ENCODE measurements around the gene MAPT. TPM values are rescaled to one million over a fixed set of nuclear protein-coding genes. Genes with fewer than 3 reads are reported as not detected.

The MAPT gene
- total RNA-seq, 2 experiments from 2014 or later: 1.5 to 1.8 TPM

- Mint-ChIP-seq H3K27me3 (no peaks in the 10 kb centered on the region), H3K4me1 (ENCODE audit: low read depth) (no peaks in the 10 kb centered on the region), H3K36me3 (no peaks in the 10 kb centered on the region), H3K27ac (no peak overlapping the region), H3K4me3 (no peak overlapping the region), H3K9me3 (no peaks in the 10 kb centered on the region)
- intact Hi-C loops (cut with micrococcal nuclease): no loop called here
- no peak for DNase-seq
- ChIA-PET CTCF (interaction anchor here (0.6 to 0.9 kb wide), 2 partner anchors 26 to 947 kb away, joined by 3 read pairs; no protein-coding TSS in a partner anchor), POLR2A (interaction anchor here (0.6 kb wide), 1 partner anchor 50 kb away, joined by 5 read pairs; no protein-coding TSS in a partner anchor)
Measured at GRCh38 chr17:45994987-45995386, 100.6 kb downstream of the MAPT start.

GRCh38 chr17:45995627-45996270, 101.4 kb downstream of the MAPT start:
- intact Hi-C loops (cut with micrococcal nuclease): no loop called here
- POLR2A ChIA-PET: interaction anchor here (0.6 kb wide), 1 partner anchor 49 kb away, joined by 5 read pairs; no protein-coding TSS in a partner anchor
- Mint-ChIP-seq H3K4me1 (ENCODE audit: low read depth) (no peaks in the 10 kb centered on the region), H3K9me3 (no peaks in the 10 kb centered on the region), H3K27me3 (no peaks in the 10 kb centered on the region), H3K27ac (no peak overlapping the region), H3K4me3 (no peak overlapping the region), H3K36me3 (no peaks in the 10 kb centered on the region)
- CTCF ChIA-PET: interaction anchor here (0.9 kb wide), 1 partner anchor 25 kb away, joined by 3 read pairs; no protein-coding TSS in a partner anchor
- DNase-seq: no peak

GRCh38 chr17:45996282-45996937, 102.1 kb downstream of the MAPT start:
- Mint-ChIP-seq H3K4me3 (no peak overlapping the region), H3K4me1 (ENCODE audit: low read depth) (no peaks in the 10 kb centered on the region), H3K27me3 (no peaks in the 10 kb centered on the region), H3K36me3 (no peaks in the 10 kb centered on the region), H3K9me3 (no peaks in the 10 kb centered on the region), H3K27ac (no peak overlapping the region)
- ChIA-PET POLR2A (no interaction called here), CTCF (no interaction called here)
- intact Hi-C loops (cut with micrococcal nuclease): no loop called here
- DNase-seq: no peak

- Mint-ChIP-seq H3K36me3 (no peaks in the 10 kb centered on the region), H3K9me3 (no peaks in the 10 kb centered on the region), H3K4me1 (ENCODE audit: low read depth) (no peaks in the 10 kb centered on the region), H3K27me3 (no peaks in the 10 kb centered on the region), H3K4me3 (no peak overlapping the region), H3K27ac (no peak overlapping the region)
- POLR2A ChIA-PET: no interaction called here
- intact Hi-C loops (cut with micrococcal nuclease): no loop called here
- CTCF ChIA-PET: no interaction called here
- no peak for DNase-seq
Measured at GRCh38 chr17:45997166-45997565, 102.8 kb downstream of the MAPT start.

GRCh38 chr17:45997624-45998023, 103.3 kb downstream of the MAPT start:
- Mint-ChIP-seq H3K4me3 (no peak overlapping the region), H3K9me3 (no peaks in the 10 kb centered on the region), H3K4me1 (ENCODE audit: low read depth) (no peaks in the 10 kb centered on the region), H3K36me3 (no peaks in the 10 kb centered on the region), H3K27ac (no peak overlapping the region), H3K27me3 (no peaks in the 10 kb centered on the region)
- ChIA-PET CTCF (no interaction called here), POLR2A (no interaction called here)
- intact Hi-C loops (cut with micrococcal nuclease): no loop called here
- no peak for DNase-seq

DNA sequence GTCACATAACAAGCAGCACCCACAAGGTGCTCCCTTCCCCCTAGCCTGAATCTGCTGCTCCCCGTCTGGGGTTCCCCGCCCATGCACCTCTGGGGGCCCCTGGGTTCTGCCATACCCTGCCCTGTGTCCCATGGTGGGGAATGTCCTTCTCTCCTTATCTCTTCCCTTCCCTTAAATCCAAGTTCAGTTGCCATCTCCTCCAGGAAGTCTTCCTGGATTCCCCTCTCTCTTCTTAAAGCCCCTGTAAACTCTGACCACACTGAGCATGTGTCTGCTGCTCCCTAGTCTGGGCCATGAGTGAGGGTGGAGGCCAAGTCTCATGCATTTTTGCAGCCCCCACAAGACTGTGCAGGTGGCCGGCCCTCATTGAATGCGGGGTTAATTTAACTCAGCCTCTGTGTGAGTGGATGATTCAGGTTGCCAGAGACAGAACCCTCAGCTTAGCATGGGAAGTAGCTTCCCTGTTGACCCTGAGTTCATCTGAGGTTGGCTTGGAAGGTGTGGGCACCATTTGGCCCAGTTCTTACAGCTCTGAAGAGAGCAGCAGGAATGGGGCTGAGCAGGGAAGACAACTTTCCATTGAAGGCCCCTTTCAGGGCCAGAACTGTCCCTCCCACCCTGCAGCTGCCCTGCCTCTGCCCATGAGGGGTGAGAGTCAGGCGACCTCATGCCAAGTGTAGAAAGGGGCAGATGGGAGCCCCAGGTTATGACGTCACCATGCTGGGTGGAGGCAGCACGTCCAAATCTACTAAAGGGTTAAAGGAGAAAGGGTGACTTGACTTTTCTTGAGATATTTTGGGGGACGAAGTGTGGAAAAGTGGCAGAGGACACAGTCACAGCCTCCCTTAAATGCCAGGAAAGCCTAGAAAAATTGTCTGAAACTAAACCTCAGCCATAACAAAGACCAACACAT, 104.9 kb downstream of the MAPT start, which contains the start of gene STH:
STH (plus strand) TSS at position 264 of the 913 bp plus-strand sequence; CDS start at position 294, 30 bp downstream.
- Mint-ChIP-seq H3K4me1 (ENCODE audit: low read depth) (no peaks in the 10 kb centered on the region), H3K27me3 (no peaks in the 10 kb centered on the region), H3K9me3 (no peaks in the 10 kb centered on the region), H3K4me3 (no peak within 1 kb of the TSS), H3K36me3 (no peaks in the 10 kb centered on the region), H3K27ac (no peak within 1 kb of the TSS)
- no peak for DNase-seq
- intact Hi-C loops (cut with micrococcal nuclease): no loop called here
- ChIA-PET CTCF (interaction anchor here (1.0 to 7.0 kb wide), 3 partner anchors 210 to 288 kb away, joined by 3 to 50 read pairs (median 5); no protein-coding TSS in a partner anchor), POLR2A (no interaction called here)

GRCh38 chr17:45999900-46000290, 105.5 kb downstream of the MAPT start:
- intact Hi-C loops (cut with micrococcal nuclease): loop anchor here (5.0 kb wide), 1 partner anchor 192 kb away; the partner anchor contains the start of gene KANSL1
- CTCF ChIA-PET: interaction anchor here (2.0 to 7.0 kb wide), 2 partner anchors 212 to 287 kb away, joined by 5 to 50 read pairs; no protein-coding TSS in a partner anchor
- H3K27me3 Mint-ChIP-seq: no peaks in the 10 kb centered on the region
- no peaks in the 10 kb centered on the region for H3K36me3 Mint-ChIP-seq
- no peaks in the 10 kb centered on the region for H3K9me3 Mint-ChIP-seq
- no peak for DNase-seq
- POLR2A ChIA-PET: no interaction called here
- H3K27ac Mint-ChIP-seq: no peak overlapping the region
- no peaks in the 10 kb centered on the region for H3K4me1 Mint-ChIP-seq (ENCODE audit: low read depth)
- no peak overlapping the region for H3K4me3 Mint-ChIP-seq

DNA sequence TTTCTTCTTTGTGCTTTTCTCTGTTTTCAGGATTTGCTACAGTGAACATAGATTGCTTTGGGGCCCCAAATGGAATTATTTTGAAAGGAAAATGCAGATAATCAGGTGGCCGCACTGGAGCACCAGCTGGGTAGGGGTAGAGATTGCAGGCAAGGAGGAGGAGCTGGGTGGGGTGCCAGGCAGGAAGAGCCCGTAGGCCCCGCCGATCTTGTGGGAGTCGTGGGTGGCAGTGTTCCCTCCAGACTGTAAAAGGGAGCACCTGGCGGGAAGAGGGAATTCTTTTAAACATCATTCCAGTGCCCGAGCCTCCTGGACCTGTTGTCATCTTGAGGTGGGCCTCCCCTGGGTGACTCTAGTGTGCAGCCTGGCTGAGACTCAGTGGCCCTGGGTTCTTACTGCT, 105.9 kb downstream of the MAPT start:
- H3K4me3 Mint-ChIP-seq: no peak overlapping the region
- intact Hi-C loops (cut with micrococcal nuclease): loop anchor here (5.0 kb wide), 1 partner anchor 192 kb away; the partner anchor contains the start of gene KANSL1
- ChIA-PET CTCF (interaction anchor here (1.3 to 7.0 kb wide), 3 partner anchors 21 to 211 kb away, joined by 3 to 50 read pairs (median 22); no protein-coding TSS in a partner anchor), POLR2A (no interaction called here)
- no peaks in the 10 kb centered on the region for H3K4me1 Mint-ChIP-seq (ENCODE audit: low read depth)
- H3K36me3 Mint-ChIP-seq: no peaks in the 10 kb centered on the region
- no peak overlapping the region for H3K27ac Mint-ChIP-seq
- H3K27me3 Mint-ChIP-seq: no peaks in the 10 kb centered on the region
- no peaks in the 10 kb centered on the region for H3K9me3 Mint-ChIP-seq
- DNase-seq: no peak

- no peak for DNase-seq
- Mint-ChIP-seq H3K36me3 (no peaks in the 10 kb centered on the region), H3K27ac (no peak overlapping the region), H3K9me3 (peaks cover under 1% of the 10 kb centered on the region), H3K4me1 (ENCODE audit: low read depth) (no peaks in the 10 kb centered on the region), H3K27me3 (no peaks in the 10 kb centered on the region), H3K4me3 (no peak overlapping the region)
- POLR2A ChIA-PET: no interaction called here
- CTCF ChIA-PET: interaction anchor here (1.3 to 7.0 kb wide), 4 partner anchors 21 to 211 kb away, joined by 3 to 50 read pairs (median 13); no protein-coding TSS in a partner anchor
- intact Hi-C loops (cut with micrococcal nuclease): loop anchor here (5.0 kb wide), 1 partner anchor 192 kb away; the partner anchor contains the start of gene KANSL1
Measured at GRCh38 chr17:46000757-46001156, 106.4 kb downstream of the MAPT start.

DNA sequence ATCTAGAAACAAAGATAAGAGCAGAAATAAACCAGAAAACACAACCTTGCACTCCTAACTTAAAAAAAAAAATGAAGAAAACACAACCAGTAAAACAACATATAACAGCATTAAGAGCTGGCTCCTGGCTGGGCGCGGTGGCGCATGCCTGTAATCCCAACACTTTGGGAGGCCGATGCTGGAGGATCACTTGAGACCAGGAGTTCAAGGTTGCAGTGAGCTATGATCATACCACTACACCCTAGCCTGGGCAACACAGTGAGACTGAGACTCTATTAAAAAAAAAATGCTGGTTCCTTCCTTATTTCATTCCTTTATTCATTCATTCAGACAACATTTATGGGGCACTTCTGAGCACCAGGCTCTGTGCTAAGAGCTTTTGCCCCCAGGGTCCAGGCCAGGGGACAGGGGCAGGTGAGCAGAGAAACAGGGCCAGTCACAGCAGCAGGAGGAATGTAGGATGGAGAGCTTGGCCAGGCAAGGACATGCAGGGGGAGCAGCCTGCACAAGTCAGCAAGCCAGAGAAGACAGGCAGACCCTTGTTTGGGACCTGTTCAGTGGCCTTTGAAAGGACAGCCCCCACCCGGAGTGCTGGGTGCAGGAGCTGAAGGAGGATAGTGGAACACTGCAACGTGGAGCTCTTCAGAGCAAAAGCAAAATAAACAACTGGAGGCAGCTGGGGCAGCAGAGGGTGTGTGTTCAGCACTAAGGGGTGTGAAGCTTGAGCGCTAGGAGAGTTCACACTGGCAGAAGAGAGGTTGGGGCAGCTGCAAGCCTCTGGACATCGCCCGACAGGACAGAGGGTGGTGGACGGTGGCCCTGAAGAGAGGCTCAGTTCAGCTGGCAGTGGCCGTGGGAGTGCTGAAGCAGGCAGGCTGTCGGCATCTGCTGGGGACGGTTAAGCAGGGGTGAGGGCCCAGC, 107.3 kb downstream of the MAPT start:
- Mint-ChIP-seq H3K27ac (no peak overlapping the region), H3K27me3 (no peaks in the 10 kb centered on the region), H3K4me3 (no peak overlapping the region), H3K9me3 (peaks cover 4% of the 10 kb centered on the region), H3K4me1 (ENCODE audit: low read depth) (no peaks in the 10 kb centered on the region), H3K36me3 (no peaks in the 10 kb centered on the region)
- DNase-seq: no peak
- intact Hi-C loops (cut with micrococcal nuclease): loop anchor here (1.0 to 5.0 kb wide), 3 partner anchors 60 to 211 kb away; partner anchors contain the start of gene KANSL1
- ChIA-PET POLR2A (interaction anchor here (0.8 kb wide), 1 partner anchor 191 kb away, joined by 3 read pairs; the partner anchor contains the start of gene KANSL1), CTCF (interaction anchor here (0.6 to 7.0 kb wide), 14 partner anchors 11 to 285 kb away, joined by 3 to 50 read pairs (median 4); no protein-coding TSS in a partner anchor)

Data from activated CD4-positive, alpha-beta memory T cell treated with anti-CD3 and anti-CD28 coated beads for 36 hours (primary cell).